Measurements from ENCODE around the gene ITGB2. TPM values are rescaled to one million over a fixed set of nuclear protein-coding genes. Genes with fewer than 3 reads are reported as not detected.

ITGB2 gene
- total RNA-seq, 1 experiment from 2014 or later, result 45.1 TPM

DNA sequence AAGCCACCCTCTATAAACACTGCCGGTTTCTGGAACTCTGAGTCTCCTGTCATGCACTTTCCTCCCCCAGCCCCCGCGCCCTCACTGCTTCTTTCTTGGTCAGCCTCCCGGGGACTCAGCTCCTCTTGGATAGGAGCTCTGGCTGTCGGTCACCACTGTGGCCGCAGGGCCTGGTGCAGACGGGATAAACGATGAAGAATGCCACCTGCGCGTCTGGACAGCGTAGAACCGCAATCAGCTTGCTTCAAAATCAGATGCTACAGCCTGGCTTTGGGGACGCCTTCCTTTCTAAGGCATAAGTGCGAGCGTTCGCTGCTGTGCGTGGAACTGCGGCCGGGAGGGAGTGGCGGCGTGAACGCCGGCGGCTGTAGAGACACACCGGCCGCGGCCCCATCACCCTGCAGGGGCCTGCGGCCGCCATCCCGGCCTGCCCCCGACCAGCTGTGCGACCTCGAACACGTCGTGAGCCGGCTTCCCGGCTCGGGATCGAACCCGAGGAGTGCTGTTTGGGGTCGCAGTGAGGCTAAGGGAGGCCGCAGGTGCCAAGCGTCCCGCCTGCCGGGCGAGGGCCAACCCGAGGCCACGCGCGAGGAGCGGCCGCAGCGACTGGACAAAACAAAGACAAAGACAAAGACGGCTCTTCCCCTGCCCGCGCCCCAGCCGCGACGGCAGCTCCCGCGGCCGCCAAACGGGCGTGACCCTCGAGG lies 47.9 kb downstream of the ITGB2 start:
- DNase-seq (no peak), ATAC-seq (no peak)
- CTCF ChIA-PET, result interaction anchor here (0.6 to 1.0 kb wide), 2 partner anchors 27 to 54 kb away, joined by 4 to 5 read pairs; no protein-coding TSS in a partner anchor
- Histone ChIP-seq H3F3A (ENCODE audit: low read length, unreplicated experiment) (peaks cover 7% of the 10 kb centered on the region), H3K9me3 (ENCODE audit: low read length) (no peaks in the 10 kb centered on the region), H3K27ac (ENCODE audit: low read length) (peak overlapping the region; percentile 82), H2AFZ (ENCODE audit: low read length) (no peak overlapping the region), H3K36me3 (ENCODE audit: low read depth, low read length) (peaks cover 13% of the 10 kb centered on the region), H3K27me3 (ENCODE audit: low read length) (no peaks in the 10 kb centered on the region), H3K79me2 (ENCODE audit: low read length) (peaks cover 63% of the 10 kb centered on the region), H4K20me1 (ENCODE audit: low read length) (peaks cover 34% of the 10 kb centered on the region), H3K9me2 (replicated peaks; ENCODE audit: low read length) (no peaks in the 10 kb centered on the region), H3K4me1 (ENCODE audit: insufficient read depth, low read length) (peaks cover 59% of the 10 kb centered on the region), H3K4me2 (ENCODE audit: low read length) (peak overlapping the region; percentile 95), H3K4me3 (ENCODE audit: low read length) (peak overlapping the region; percentile 80), H3K9ac (ENCODE audit: low read length) (peak overlapping the region; percentile 85)
- intact Hi-C loops (cut with micrococcal nuclease), result loop anchor here (1.0 to 10.0 kb wide), 2 partner anchors 55 to 252 kb away; no protein-coding TSS in a partner anchor
- no TSS peak for BruUV-seq (replicated peaks)
- POLR2A ChIA-PET (ENCODE audit: unreplicated experiment), result interaction anchor here (0.5 to 1.0 kb wide), 3 partner anchors 58 to 415 kb away, joined by 3 to 25 read pairs (median 4); partner anchors contain the start of gene POFUT2
- TF ChIP-seq CTCF (conservative IDR thresholded peaks at IDR 0.05; ENCODE audit: low read depth, low read length) (no peak), EZH2 (IDR thresholded peaks at IDR 0.05; ENCODE audit: low read length, unreplicated experiment) (no peak), EZH2phosphoT487 (IDR thresholded peaks at IDR 0.05; ENCODE audit: borderline replicate concordance, low read length) (no peak)

DNA sequence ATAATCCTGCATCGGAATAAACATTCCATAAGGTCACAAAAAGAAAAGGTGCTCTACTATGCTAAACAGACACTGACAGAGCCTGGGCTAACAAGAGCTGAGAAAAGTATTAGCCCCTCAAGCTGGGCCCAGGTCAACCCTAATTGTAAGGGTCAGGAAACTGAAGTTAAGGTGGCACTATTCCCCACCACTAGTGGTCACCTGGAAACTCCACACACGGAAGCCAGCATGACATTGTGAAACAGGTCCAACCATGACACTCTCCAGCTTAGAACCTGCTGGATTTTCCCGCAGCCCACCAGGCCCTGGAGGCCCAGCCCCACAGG lies 48.4 kb downstream of the ITGB2 start:
- BruUV-seq (replicated peaks), result TSS peak; percentile 32
- no peak for ATAC-seq
- H3K4me1 ChIP-seq (ENCODE audit: insufficient read depth, low read length), result peaks cover 59% of the 10 kb centered on the region
- peaks cover 19% of the 10 kb centered on the region for H3K36me3 ChIP-seq (ENCODE audit: low read depth, low read length)
- no peaks in the 10 kb centered on the region for H3K9me3 ChIP-seq (ENCODE audit: low read length)
- no peak for TF ChIP-seq EZH2phosphoT487 (IDR thresholded peaks at IDR 0.05; ENCODE audit: borderline replicate concordance, low read length)
- TF ChIP-seq CTCF (conservative IDR thresholded peaks at IDR 0.05; ENCODE audit: low read depth, low read length), result peak; percentile 41
- TF ChIP-seq EZH2 (IDR thresholded peaks at IDR 0.05; ENCODE audit: low read length, unreplicated experiment), result no peak
- H3K27ac ChIP-seq (ENCODE audit: low read length), result peak overlapping the region; percentile 82
- H3K9ac ChIP-seq (ENCODE audit: low read length), result peak overlapping the region; percentile 85
- DNase-seq, result peak; percentile 46
- intact Hi-C loops (cut with micrococcal nuclease), result loop anchor here (10.0 kb wide), 1 partner anchor 253 kb away; no protein-coding TSS in a partner anchor
- peaks cover 39% of the 10 kb centered on the region for H4K20me1 ChIP-seq (ENCODE audit: low read length)
- ChIA-PET POLR2A (ENCODE audit: unreplicated experiment) (no interaction called here), CTCF (interaction anchor here (0.6 kb wide), 1 partner anchor 55 kb away, joined by 5 read pairs; no protein-coding TSS in a partner anchor)
- H2AFZ ChIP-seq (ENCODE audit: low read length), result no peak overlapping the region
- H3K4me3 ChIP-seq (ENCODE audit: low read length), result peak overlapping the region; percentile 80
- H3K9me2 ChIP-seq (replicated peaks; ENCODE audit: low read length), result no peaks in the 10 kb centered on the region
- no peaks in the 10 kb centered on the region for H3K27me3 ChIP-seq (ENCODE audit: low read length)
- peaks cover 68% of the 10 kb centered on the region for H3K79me2 ChIP-seq (ENCODE audit: low read length)
- H3K4me2 ChIP-seq (ENCODE audit: low read length), result peak overlapping the region; percentile 95
- H3F3A ChIP-seq (ENCODE audit: low read length, unreplicated experiment), result peaks cover 7% of the 10 kb centered on the region
